Fibroblast of pulmonary artery (primary cell): ENCODE data around the gene ELMO1.

Source experiments
- DNase-seq: peaks from one replicate; pipeline ENCODE4 v3.0.0-alpha.2; 2010; ENCODE audit warnings: low read depth
- H3K4me3 ChIP-seq: replicated peaks from 2 replicates; pipeline ENCODE4 v1.5.1; 2011; ENCODE audit warnings: low read depth, mild to moderate bottlenecking, control low read depth, low read length, moderate library complexity
- TF ChIP-seq, protein P1 (sequence below): IDR thresholded peaks from 2 replicates; pipeline ENCODE4 v1.5.1; 2011; ENCODE audit warnings: mild to moderate bottlenecking, control low read depth, low read length, inconsistent platforms; ENCODE audit errors: missing control alignments

Gene ELMO1

GRCh38 chr7:36962367-36962766, 486.3 kb downstream of the ELMO1 start:
- H3K4me3 ChIP-seq = no peak overlapping the region
- TF ChIP-seq, protein P1, sequence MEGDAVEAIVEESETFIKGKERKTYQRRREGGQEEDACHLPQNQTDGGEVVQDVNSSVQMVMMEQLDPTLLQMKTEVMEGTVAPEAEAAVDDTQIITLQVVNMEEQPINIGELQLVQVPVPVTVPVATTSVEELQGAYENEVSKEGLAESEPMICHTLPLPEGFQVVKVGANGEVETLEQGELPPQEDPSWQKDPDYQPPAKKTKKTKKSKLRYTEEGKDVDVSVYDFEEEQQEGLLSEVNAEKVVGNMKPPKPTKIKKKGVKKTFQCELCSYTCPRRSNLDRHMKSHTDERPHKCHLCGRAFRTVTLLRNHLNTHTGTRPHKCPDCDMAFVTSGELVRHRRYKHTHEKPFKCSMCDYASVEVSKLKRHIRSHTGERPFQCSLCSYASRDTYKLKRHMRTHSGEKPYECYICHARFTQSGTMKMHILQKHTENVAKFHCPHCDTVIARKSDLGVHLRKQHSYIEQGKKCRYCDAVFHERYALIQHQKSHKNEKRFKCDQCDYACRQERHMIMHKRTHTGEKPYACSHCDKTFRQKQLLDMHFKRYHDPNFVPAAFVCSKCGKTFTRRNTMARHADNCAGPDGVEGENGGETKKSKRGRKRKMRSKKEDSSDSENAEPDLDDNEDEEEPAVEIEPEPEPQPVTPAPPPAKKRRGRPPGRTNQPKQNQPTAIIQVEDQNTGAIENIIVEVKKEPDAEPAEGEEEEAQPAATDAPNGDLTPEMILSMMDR = no peak
- no peak for DNase-seq

- TF ChIP-seq, protein P1 = no peak
- no peak overlapping the region for H3K4me3 ChIP-seq
- DNase-seq = no peak
Observed at GRCh38 chr7:36961693-36962092, 487.0 kb downstream of the ELMO1 start.

DNA sequence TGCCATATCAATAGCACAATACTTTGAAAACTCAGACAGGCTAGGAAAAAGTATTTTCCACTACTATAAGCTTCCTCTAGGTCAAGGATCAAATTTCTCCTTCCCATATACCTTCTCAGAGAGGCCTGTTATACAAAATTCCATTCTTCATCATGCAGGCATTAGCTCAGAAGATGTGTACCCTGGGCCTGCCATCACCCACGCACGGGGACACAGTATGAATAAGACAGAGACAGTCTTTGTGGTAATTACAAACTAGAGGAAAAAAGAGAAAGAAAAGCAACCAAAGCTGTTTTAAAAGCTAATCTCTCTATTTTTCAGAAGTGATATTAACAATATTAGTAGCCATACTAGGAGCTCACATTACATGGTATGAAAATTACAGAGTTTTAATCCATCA, 487.6 kb downstream of the ELMO1 start:
- no peak for DNase-seq
- no peak overlapping the region for H3K4me3 ChIP-seq
- TF ChIP-seq, protein P1 = no peak

- H3K4me3 ChIP-seq = no peak overlapping the region
- TF ChIP-seq, protein P1 = no peak
- DNase-seq = no peak
Observed at GRCh38 chr7:36960105-36960504, 488.6 kb downstream of the ELMO1 start.

- H3K4me3 ChIP-seq = no peak overlapping the region
- no peak for DNase-seq
- TF ChIP-seq, protein P1 = no peak
Observed at GRCh38 chr7:36958111-36958733, 490.4 kb downstream of the ELMO1 start.

DNA sequence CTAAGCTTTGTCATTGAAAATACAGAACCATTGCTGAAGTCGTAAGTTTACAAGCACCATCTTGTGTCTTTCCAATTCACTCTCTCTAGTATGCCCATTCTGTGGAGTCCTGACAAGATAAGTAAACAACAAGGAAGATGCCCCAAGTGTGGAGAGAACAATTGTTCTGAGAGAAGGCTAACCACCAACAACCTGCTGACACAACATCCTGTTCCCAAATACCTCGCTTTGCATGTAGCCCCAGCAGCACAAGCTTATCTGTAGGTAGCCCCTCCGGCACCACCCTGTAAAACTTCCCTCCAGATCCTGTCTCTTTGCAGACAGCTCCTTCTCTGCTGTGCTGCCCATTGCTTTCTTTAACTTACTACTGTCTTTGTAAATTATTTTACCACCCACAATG, 491.0 kb downstream of the ELMO1 start:
- TF ChIP-seq, protein P1 = no peak
- H3K4me3 ChIP-seq = no peak overlapping the region
- DNase-seq = no peak

DNA sequence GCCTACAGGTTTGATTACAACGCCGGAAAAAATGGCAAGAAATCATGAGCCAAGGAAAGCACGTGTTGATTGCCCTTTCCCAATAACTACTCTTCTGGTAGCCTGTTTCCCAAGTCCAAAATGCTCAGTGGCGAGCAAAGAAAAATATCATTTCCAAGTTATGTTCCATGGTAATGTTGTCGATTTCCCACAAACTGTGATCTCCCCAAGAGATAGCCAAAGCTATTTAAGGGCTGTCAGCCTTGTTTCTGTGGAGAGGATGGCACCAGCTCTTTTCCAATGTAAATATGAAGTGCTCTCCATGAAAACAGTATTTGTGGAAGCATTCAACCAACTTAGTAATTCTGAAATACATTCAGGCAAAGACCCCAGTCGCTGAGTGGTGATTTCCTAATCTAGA, 491.9 kb downstream of the ELMO1 start:
- DNase-seq = no peak
- no peak overlapping the region for H3K4me3 ChIP-seq
- TF ChIP-seq, protein P1 = no peak
